ENCODE results near the gene RAB32.
"Not testable (repeated sequence)": the region's sequence is repeated elsewhere in the genome, so short reads cannot be mapped to it uniquely, and the experiment has no call there.

The RAB32 gene

GRCh38 chr6:146543211-146543939, at the start of gene RAB32:
Gene RAB32, plus strand, starts transcription at chr6:146543833. Its CDS starts 39 bp downstream, at chr6:146543872.
- DNase-seq (ENCODE audit: low spot score) = no peak

GRCh38 chr6:146498309-146498708, 45.3 kb upstream of the RAB32 start:
- DNase-seq (ENCODE audit: low spot score) = no peak

- no peak for DNase-seq (ENCODE audit: low spot score)
These were observed 40.5 kb upstream of the RAB32 start for GRCh38 chr6:146503096-146503495.

DNA sequence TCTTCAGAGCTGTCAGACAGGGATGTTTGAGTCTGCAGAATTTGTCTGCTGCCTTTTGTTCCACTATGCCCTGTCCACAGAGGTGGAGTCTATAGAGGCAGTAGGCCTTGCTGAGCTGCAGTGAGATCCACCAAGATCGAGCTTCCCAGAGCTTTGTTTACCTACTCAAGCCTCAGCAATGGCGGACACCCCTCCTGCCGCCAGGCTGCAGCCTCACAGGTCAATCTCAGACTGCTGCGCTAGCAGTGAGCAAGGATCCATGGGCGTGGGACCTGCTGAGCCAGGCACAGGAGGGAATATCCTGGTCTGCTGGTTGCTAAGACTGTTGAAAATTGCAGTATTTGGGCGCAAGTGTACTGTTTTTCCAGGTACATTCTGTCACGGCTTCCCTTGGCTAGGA, 28.4 kb upstream of the RAB32 start:
- no peak for DNase-seq (ENCODE audit: low spot score)

GRCh38 chr6:146526192-146526591, 17.4 kb upstream of the RAB32 start:
- peak; percentile 23 for DNase-seq (ENCODE audit: low spot score)

GRCh38 chr6:146532702-146533101, 10.9 kb upstream of the RAB32 start:
- no peak for DNase-seq (ENCODE audit: low spot score)

DNA sequence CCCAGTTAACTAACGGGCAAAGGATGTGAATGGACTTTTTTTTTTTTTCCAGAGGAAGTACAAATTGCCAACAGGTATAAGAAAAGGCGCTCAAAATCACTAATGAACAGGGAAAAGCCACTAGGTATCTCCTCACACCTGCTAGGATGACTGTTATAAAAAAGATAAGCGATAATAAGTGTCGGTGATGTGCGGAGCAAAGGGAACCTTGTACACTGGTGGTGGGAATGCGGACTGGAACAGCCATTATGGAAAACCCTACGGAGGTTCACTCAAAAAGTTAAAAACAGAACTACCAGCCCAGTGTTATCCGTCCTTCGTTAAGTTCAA, 787 bp upstream of the RAB32 start:
- DNase-seq (ENCODE audit: low spot score) = no peak

GRCh38 chr6:146543940-146544615, 445 bp downstream of the RAB32 start:
- DNase-seq (ENCODE audit: low spot score) = no peak

DNA sequence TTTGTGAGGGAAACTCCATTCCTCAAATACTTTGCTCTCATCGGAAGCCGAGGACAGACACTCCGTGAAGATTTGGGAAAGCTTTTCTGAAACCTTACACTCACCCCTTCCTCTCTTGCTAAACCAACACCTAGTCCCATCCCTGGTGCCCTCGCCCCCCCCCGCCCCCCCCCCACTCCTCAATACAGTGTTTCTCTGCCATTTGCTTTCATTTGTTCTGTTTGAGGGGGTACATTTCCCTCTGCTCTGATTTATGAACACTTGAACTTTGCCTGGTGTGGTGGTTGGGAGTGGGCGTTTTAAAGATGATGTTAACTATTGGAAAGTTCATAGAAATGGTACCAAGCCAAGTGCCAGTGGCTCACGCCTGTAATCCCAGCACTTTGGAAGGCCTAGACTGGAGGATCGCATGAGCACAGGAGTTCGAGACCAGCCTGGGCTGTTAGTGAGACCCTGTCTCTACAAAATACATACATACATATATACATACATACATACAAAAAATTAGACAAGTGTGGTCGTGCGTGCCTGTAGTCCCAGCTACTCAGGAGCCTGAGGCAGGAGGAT, 1.1 kb downstream of the RAB32 start:
- DNase-seq (ENCODE audit: low spot score) = no peak

DNA sequence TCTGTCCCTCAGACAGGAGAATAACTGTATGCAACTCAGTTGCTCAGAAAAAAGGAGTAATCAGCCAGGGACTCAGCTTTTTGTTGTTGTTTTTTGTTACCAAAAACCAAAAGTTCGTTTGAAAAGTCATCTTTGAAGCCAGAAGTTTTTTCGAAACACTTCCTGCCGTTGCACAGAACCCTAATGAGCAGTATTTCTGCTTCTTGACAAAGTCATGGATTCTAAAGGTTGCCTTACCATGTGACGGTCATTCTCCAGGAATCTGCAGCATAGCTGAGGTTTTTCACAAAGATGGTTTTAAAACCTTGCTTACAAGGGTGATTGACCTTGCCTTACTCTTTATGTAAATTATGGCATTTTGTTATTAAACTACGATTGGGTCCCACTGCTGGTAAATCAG, 1.9 kb downstream of the RAB32 start:
- DNase-seq (ENCODE audit: low spot score) = no peak

DNA sequence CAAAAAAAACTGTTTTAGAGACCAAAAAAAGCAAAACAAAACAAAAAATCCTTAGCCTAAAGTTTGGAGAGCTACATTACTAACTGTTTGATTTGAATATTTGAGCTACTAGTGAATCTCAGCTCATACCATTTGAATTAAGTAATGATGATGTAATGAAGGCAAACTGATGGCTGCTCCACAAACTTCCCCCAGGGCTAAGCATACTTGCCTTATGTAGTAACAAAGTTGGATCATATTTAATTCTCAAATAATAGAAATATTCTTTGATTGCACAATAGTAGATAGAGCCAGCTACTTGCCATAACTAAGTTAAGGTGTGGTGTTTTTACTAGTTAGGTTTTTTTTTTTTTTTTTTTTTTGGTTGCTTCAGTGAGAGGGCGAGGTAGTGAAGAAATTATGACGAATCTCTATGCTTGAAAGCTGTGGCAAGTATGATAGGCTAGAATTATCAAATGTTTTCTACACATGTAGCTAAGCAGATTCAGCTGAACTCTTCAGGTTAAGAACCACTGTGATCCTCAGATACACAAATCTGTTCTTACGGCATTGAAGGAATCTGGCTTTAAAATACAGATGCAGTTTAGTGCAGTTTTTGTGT, 2.9 kb downstream of the RAB32 start:
- DNase-seq (ENCODE audit: low spot score) = no peak

- DNase-seq (ENCODE audit: low spot score) = no peak
These were observed 4.3 kb downstream of the RAB32 start for GRCh38 chr6:146547889-146548288.

DNA sequence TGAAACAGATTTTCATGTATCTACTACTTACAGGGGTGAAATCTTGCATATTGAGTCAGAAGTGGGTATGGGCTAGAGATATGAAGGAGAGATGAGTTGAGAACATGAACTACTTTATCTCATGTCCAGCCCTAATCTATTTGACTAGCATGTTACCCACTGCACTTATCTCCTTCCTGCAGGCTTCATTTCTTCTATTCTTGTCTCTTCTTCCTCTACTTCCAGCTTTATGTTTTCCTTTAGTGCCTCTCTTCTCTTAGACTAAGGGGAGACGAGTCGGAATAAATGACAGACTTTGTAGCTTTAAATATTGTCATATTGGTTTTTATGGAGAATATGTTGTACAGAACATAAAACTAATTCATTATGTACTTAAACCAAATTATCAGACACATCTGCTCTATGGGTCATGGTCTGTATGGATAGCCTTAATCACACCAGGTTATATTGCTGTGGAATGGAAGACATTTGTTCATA, 5.3 kb downstream of the RAB32 start:
- no peak for DNase-seq (ENCODE audit: low spot score)

GRCh38 chr6:146550911-146551310, 7.3 kb downstream of the RAB32 start:
- no peak for DNase-seq (ENCODE audit: low spot score)

GRCh38 chr6:146551545-146551944, 7.9 kb downstream of the RAB32 start:
- no peak for DNase-seq (ENCODE audit: low spot score)

DNA sequence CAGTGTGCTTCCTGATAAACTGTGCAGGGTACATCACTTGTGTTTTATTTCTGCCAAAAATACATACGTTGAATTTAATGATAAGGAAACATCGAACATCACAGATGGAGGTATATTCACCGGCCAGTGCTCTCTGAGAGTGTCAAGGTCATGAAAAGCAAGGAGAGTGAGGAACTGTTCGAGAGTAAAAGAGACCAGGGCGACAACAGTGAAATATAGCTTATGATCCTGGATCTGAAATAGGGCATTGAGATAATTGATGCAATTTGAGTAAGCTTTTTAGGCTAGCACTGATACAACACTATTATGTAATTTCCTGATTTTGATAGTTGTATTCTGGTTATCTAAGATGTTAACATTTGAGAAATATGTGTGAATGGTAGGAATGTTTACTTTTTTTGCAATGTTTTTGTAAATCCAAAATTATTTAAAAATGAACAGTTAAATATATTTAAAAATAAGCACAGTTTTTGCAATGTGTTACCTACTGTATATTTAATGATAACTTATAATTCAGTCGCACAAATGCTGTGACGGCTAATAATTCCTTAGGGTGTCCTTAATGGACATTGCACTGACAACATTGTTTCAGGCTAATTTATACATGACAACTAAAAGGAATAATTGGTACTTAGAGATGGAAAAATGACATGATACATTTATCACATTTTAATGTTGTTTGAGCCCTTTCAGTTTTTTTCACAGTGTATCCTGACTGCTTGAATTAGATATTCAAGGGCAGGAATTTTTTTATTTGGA, 9.9 kb downstream of the RAB32 start:
- no peak for DNase-seq (ENCODE audit: low spot score)

GRCh38 chr6:146560607-146561006, 17.0 kb downstream of the RAB32 start:
- DNase-seq (ENCODE audit: low spot score) = no peak

DNA sequence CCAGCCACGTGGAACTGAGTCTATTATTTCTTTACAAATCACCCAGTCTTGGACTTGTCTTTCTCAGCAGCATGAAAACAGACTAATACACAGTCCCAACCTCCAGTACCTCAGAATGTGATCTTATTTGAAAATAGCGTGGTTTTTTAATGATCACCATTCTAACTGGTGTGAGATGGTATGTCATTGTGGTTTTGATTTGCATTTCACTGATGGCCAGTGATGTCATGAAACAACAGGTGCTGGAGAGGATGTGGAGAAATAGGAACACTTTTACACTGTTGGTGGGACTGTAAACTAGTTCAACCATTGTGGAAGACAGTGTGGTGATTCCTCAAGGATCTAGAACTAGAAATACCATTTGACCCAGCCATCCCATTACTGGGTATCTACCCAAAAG, 23.0 kb downstream of the RAB32 start:
- DNase-seq (ENCODE audit: low spot score) = not testable (repeated sequence)

DNA sequence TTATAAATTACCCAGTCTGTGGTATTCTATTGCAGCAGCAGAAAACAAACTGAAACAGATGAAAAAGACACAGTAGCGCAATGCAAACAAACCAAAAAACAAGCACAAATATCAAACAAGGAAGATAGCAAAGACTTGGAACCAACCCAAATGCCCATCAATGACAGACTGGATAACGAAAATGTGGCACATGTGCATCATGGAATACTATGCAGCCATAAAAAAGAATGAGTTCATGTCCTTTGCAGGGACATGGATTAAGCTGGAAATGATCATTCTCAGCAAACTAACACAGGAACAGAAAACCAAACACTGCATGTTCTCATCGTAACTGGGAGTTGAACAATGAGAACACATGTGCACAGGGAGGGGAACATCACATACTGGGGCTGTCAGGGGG, 25.0 kb downstream of the RAB32 start:
- not testable (repeated sequence) for DNase-seq (ENCODE audit: low spot score)

GRCh38 chr6:146574211-146574610, 30.6 kb downstream of the RAB32 start:
- no peak for DNase-seq (ENCODE audit: low spot score)

DNA sequence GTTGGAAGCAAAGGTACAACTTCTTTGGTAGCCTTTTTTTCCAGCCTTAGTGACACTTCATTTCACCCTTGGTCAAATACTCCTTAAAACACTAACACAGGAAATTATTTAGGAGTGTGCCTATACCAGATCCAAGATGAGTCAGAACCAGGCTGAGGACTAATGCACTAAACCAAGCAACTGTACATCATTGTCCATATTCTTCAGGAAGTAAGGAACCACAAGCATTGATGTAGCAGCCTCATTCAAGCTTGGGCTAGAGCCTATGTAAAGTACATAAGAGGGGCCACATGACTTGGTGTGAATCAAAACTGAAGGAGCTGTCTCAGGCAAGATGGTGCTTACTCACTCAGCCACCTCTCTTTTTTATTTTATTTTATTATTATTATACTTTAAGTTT, 34.4 kb downstream of the RAB32 start:
- DNase-seq (ENCODE audit: low spot score) = peak; percentile 21

- no peak for DNase-seq (ENCODE audit: low spot score)
These were observed 38.3 kb downstream of the RAB32 start for GRCh38 chr6:146581968-146582367.

Measured in RKO (cell line).